Ishikawa (cell line): Measurements from ENCODE around the gene DIAPH2.

ENCODE experiments used
- CEBPB ChIP-seq: IDR thresholded peaks from 2 replicates; pipeline ENCODE4 v1.6.1; 2012
- CREB1 ChIP-seq: IDR thresholded peaks from 2 replicates; pipeline ENCODE4 v1.6.1; 2012; ENCODE audit warnings: low read depth
- EGR1 ChIP-seq: IDR thresholded peaks from 2 replicates; pipeline ENCODE4 v1.6.1; 2012
- EP300 ChIP-seq: IDR thresholded peaks from 2 replicates; pipeline ENCODE4 v1.6.1; 2012; ENCODE audit warnings: borderline replicate concordance
- FOXM1 ChIP-seq: IDR thresholded peaks from 2 replicates; pipeline ENCODE4 v1.6.1; 2012; ENCODE audit warnings: low read depth, borderline replicate concordance
- NFIC ChIP-seq: IDR thresholded peaks from 2 replicates; pipeline ENCODE4 v1.6.1; 2012
- RAD21 ChIP-seq: IDR thresholded peaks from 2 replicates; pipeline ENCODE4 v1.6.1; 2012; ENCODE audit warnings: low read depth
- TAF1 ChIP-seq: IDR thresholded peaks from 2 replicates; pipeline ENCODE4 v1.6.1; 2012; ENCODE audit warnings: low read depth, mild to moderate bottlenecking
- TCF12 ChIP-seq: IDR thresholded peaks from 2 replicates; pipeline ENCODE4 v1.6.1; 2012; ENCODE audit warnings: low read depth
- TEAD4 ChIP-seq: IDR thresholded peaks from 2 replicates; pipeline ENCODE4 v1.6.1; 2012
- USF1 ChIP-seq: IDR thresholded peaks from 2 replicates; pipeline ENCODE4 v1.6.1; 2012
- YY1 ChIP-seq: IDR thresholded peaks from 2 replicates; pipeline ENCODE4 v1.6.1; 2012; ENCODE audit warnings: low read depth
- ZBTB7A ChIP-seq: IDR thresholded peaks from 2 replicates; pipeline ENCODE4 v1.6.1; 2012; ENCODE audit warnings: low read depth
- TF ChIP-seq, protein P1 (sequence below): IDR thresholded peaks from 2 replicates; pipeline ENCODE4 v1.6.1; 2012; ENCODE audit warnings: low read depth, mild to moderate bottlenecking
- TF ChIP-seq, protein P2 (sequence below): IDR thresholded peaks from 2 replicates; pipeline ENCODE4 v1.6.1; 2012

The DIAPH2 gene

GRCh38 chrX:96704629-96705028, 20.0 kb downstream of the DIAPH2 start:
- no peak for TF ChIP-seq CEBPB
- no peak for TF ChIP-seq ZBTB7A
- TF ChIP-seq EP300 = no peak
- no peak for TF ChIP-seq EGR1
- TF ChIP-seq TCF12 = no peak
- TF ChIP-seq TAF1 = no peak
- no peak for TF ChIP-seq USF1
- TF ChIP-seq TEAD4 = no peak
- TF ChIP-seq NFIC = no peak
- TF ChIP-seq, protein P1, sequence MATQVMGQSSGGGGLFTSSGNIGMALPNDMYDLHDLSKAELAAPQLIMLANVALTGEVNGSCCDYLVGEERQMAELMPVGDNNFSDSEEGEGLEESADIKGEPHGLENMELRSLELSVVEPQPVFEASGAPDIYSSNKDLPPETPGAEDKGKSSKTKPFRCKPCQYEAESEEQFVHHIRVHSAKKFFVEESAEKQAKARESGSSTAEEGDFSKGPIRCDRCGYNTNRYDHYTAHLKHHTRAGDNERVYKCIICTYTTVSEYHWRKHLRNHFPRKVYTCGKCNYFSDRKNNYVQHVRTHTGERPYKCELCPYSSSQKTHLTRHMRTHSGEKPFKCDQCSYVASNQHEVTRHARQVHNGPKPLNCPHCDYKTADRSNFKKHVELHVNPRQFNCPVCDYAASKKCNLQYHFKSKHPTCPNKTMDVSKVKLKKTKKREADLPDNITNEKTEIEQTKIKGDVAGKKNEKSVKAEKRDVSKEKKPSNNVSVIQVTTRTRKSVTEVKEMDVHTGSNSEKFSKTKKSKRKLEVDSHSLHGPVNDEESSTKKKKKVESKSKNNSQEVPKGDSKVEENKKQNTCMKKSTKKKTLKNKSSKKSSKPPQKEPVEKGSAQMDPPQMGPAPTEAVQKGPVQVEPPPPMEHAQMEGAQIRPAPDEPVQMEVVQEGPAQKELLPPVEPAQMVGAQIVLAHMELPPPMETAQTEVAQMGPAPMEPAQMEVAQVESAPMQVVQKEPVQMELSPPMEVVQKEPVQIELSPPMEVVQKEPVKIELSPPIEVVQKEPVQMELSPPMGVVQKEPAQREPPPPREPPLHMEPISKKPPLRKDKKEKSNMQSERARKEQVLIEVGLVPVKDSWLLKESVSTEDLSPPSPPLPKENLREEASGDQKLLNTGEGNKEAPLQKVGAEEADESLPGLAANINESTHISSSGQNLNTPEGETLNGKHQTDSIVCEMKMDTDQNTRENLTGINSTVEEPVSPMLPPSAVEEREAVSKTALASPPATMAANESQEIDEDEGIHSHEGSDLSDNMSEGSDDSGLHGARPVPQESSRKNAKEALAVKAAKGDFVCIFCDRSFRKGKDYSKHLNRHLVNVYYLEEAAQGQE = no peak
- TF ChIP-seq, protein P2, sequence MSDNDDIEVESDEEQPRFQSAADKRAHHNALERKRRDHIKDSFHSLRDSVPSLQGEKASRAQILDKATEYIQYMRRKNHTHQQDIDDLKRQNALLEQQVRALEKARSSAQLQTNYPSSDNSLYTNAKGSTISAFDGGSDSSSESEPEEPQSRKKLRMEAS = no peak
- no peak for TF ChIP-seq CREB1
- no peak for TF ChIP-seq YY1

GRCh38 chrX:96705905-96706304, 21.3 kb downstream of the DIAPH2 start:
- TF ChIP-seq CEBPB (no peak), TCF12 (no peak), RAD21 (no peak), TEAD4 (no peak), EGR1 (no peak), YY1 (no peak), NFIC (no peak), TAF1 (no peak), USF1 (no peak), CREB1 (no peak), ZBTB7A (no peak), EP300 (no peak)
- TF ChIP-seq, protein P2 = no peak
- TF ChIP-seq, protein P1 = no peak

DNA sequence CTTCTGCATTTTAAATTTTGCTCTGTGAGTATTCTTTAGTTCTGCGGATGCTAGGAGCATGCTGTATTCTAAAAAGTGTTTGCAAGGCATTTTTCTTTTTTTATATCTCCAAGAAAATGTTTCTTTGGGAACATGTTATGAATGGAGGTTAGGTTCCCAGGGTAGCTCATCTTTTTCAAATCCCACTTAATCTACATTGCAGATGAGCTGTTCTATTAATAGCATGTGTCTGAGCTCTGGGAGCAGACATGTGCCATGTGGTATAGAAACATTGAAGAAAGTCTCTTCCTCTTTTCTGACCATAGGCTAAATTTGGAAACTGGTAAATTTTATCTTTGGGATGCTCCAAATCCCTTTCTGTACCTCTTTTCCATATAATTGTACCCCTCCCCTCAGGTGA, 23.2 kb downstream of the DIAPH2 start:
- no peak for TF ChIP-seq EGR1
- no peak for TF ChIP-seq CREB1
- TF ChIP-seq RAD21 = no peak
- TF ChIP-seq USF1 = no peak
- no peak for TF ChIP-seq NFIC

- TF ChIP-seq, protein P1 = no peak
- TF ChIP-seq, protein P2 = no peak
- TF ChIP-seq TCF12 = no peak
Measured at GRCh38 chrX:96710031-96710430, 25.4 kb downstream of the DIAPH2 start.

DNA sequence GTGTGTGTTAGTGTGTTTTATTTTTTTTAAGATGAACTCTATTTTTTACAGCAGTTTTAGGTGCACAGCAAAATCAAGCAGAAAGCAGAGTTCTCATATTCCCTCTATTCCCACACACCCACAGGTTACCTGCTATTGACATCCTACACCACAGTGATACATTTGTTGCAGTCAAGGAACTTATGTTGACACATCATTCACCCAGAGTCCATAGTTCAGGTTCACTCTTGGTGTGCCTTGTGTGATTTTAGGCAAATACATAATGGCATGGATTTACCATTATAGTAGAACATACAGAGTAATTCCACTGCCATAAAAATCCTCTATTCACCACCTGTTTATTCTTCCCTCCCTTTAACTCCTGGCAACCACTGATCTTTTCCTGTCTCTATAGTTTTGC, 28.7 kb downstream of the DIAPH2 start:
- TF ChIP-seq USF1 = no peak
- TF ChIP-seq TEAD4 = no peak
- TF ChIP-seq RAD21 = no peak
- TF ChIP-seq CEBPB = no peak
- TF ChIP-seq YY1 = no peak
- TF ChIP-seq, protein P2 = no peak
- TF ChIP-seq, protein P1 = no peak
- no peak for TF ChIP-seq TCF12
- no peak for TF ChIP-seq CREB1
- no peak for TF ChIP-seq TAF1
- TF ChIP-seq NFIC = no peak
- no peak for TF ChIP-seq EGR1
- TF ChIP-seq ZBTB7A = no peak
- no peak for TF ChIP-seq EP300
- TF ChIP-seq FOXM1 = no peak
